K562 (cell line): ENCODE data around the gene OCIAD1. TPM values are rescaled to one million over a fixed set of nuclear protein-coding genes. Genes with fewer than 3 reads are reported as not detected.

Experiments used
- CBX2 ChIP-seq: fragments of 200-600 bp; sonication (generic); IDR thresholded peaks from one replicate; pipeline ENCODE4 v1.6.1; 2012; ENCODE audit warnings: mild to moderate bottlenecking, low read length, inconsistent platforms; ENCODE audit not compliant: insufficient read depth, poor library complexity, severe bottlenecking
- EHMT2 ChIP-seq: fragments of 450-650 bp; IDR thresholded peaks from 2 replicates; pipeline ENCODE4 v1.6.1; 2018; ENCODE audit warnings: antibody characterized with exemption
- HNRNPLL ChIP-seq: fragments of 200-400 bp; formaldehyde crosslinking; IDR thresholded peaks from 2 replicates; pipeline ENCODE4 v1.6.1; 2017; ENCODE audit warnings: low read length, low read depth, mild to moderate bottlenecking; ENCODE audit not compliant: poor library complexity, severe bottlenecking
- JUND ChIP-seq, 2 experiments: IDR thresholded peaks; 2 replicates in 1 of 2; 3 replicates in 1 of 2; pipeline ENCODE4 v1.6.1; 2011; ENCODE audit warnings: borderline replicate concordance in 2 of 2, low read depth in 2 of 2, low read length in 2 of 2, improper control_type of control experiment in 1 of 2, missing biosample characterization in 1 of 2, missing genetic modification characterization in 1 of 2, missing genetic modification reagents in 1 of 2
- MCM7 ChIP-seq, 2 experiments: fragments of 450-650 bp; IDR thresholded peaks; 2 replicates each; pipeline ENCODE4 v1.6.1; 2016 to 2018
- NCOA2 ChIP-seq, 2 experiments: fragments of 450-650 bp; IDR thresholded peaks; 2 replicates each; pipeline ENCODE4 v1.6.1; 2018; ENCODE audit warnings: mild to moderate bottlenecking in 2 of 2, moderate library complexity in 1 of 2; ENCODE audit not compliant: partially characterized antibody in 2 of 2
- NFIC ChIP-seq: fragments of 450-650 bp; IDR thresholded peaks from 2 replicates; pipeline ENCODE4 v1.6.1; 2017; ENCODE audit warnings: mild to moderate bottlenecking, inconsistent platforms
- RCOR1 ChIP-seq, 2 experiments: IDR thresholded peaks; 2 replicates each; pipeline ENCODE4 v1.6.1; 2012; ENCODE audit warnings: low read depth in 2 of 2, low read length in 2 of 2, borderline replicate concordance in 1 of 2, improper control_type of control experiment in 1 of 2
- SMARCA4 ChIP-seq: fragments of 450-650 bp; IDR thresholded peaks from 2 replicates; pipeline ENCODE4 v1.6.1; 2016
- SRSF1 ChIP-seq: fragments of 200-400 bp; formaldehyde crosslinking; IDR thresholded peaks from 2 replicates; pipeline ENCODE4 v1.6.1; 2017; ENCODE audit warnings: mild to moderate bottlenecking, low read depth, low read length, moderate library complexity
- SRSF7 ChIP-seq: fragments of 200-400 bp; formaldehyde crosslinking; optimal IDR thresholded peaks from 2 replicates; pipeline ENCODE3; 2017; ENCODE audit warnings: mild to moderate bottlenecking, low read depth, low read length
- ZNF384 ChIP-seq: IDR thresholded peaks from 2 replicates; pipeline ENCODE4 v1.6.1; 2012; ENCODE audit warnings: low read depth, low read length, improper control_type of control experiment
- ZNF76 ChIP-seq: fragments of 250-450 bp; sonication (Bioruptor Pico); IDR thresholded peaks from 2 replicates; pipeline ENCODE4 v1.4.0; 2020; ENCODE audit warnings: mild to moderate bottlenecking, moderate library complexity, borderline replicate concordance
- ZZZ3 ChIP-seq: fragments of 450-650 bp; IDR thresholded peaks from 2 replicates; pipeline ENCODE4 v1.6.1; 2016; ENCODE audit warnings: antibody characterized with exemption, mild to moderate bottlenecking, moderate library complexity
- polyA plus RNA-seq, 8 experiments: library from polyadenylated mRNA; depleted of rRNA in 4 of 8; stranded (reverse) in 5 of 8; unstranded in 3 of 8; fragments of >200 nt; fragmentation: Nextera tagmentation in 2 of 8; fragmentation: Illumina TruSeq in 1 of 8; extraction: Ambion mirVana in 2 of 8; extraction: Trizol in 1 of 8; gene quantifications; 2 replicates each; pipeline versions ENCODE4 v1.2.1 to v1.2.3, GENCODE V29; 2011 to 2014; ENCODE audit warnings: inconsistent platforms in 1 of 8, missing spikeins in 1 of 8
- total RNA-seq, 7 experiments: library from RNA; depleted of rRNA in 6 of 7; stranded (reverse); fragments of >200 nt in 6 of 7; fragmentation: Illumina TruSeq in 2 of 7; extraction: Trizol in 2 of 7; gene quantifications; 2 replicates each; pipeline versions ENCODE4 v1.2.1 to v1.2.3, GENCODE V29; 2011 to 2021; ENCODE audit warnings: low replicate concordance in 1 of 7
- TF ChIP-seq, protein P1 (sequence below): sonication (generic); formaldehyde crosslinking; IDR thresholded peaks from 2 replicates; pipeline ENCODE4 v1.8.0; 2022; ENCODE audit warnings: missing genetic modification reagents, mild to moderate bottlenecking, moderate library complexity, borderline replicate concordance
- TF ChIP-seq, protein P2 (sequence below): fragments of 150-350 bp; conservative IDR thresholded peaks from 2 replicates; pipeline ENCODE4 v1.6.1; 2014; ENCODE audit warnings: low read length
- TF ChIP-seq, protein P3 (sequence below): fragments of 450-650 bp; IDR thresholded peaks from 2 replicates; pipeline ENCODE4 v1.6.1; 2016; ENCODE audit warnings: missing biosample characterization, missing genetic modification characterization

The OCIAD1 gene
- total and polyA plus RNA-seq, 9 of the 15 experiments (the other 6 are each of a cell fraction or from before 2014, with no cell fraction given): 99.0 to 358 (median 196) TPM

DNA sequence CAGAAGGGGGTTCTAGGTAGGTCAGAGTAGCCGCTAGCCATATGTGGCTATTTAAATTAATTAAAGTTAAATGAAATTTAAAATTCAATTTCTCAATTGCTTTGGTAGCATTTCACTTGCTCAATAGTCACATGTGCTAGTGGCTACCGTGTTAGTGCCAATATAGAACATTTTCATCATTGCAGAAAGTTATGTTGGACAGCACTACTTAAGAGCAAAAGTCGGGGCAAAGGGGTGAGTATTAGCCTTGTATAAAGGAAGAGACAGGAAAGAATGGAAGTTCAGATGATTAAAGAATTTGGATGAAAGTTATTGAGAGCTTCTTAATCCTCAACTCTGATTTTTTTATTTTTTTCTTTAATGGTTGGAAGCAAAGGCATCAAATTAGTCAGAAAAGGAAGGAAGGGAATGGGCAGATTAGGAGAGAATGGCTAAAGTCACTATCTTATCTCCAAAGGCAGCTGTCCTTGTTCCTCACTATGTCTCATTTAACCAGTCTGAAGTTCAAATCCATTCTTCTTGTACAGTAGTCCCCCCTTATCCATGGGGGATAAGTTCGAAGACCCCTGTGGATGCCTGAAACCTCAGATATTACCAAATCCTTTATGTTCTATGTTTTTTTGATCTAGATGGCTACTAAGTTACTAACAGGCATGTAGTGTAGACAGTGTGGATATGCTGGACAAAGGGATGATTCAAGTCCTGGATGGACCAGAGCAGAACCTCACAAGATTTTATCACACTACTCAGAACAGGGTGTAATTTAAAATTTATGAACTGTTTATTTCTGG, 22.9 kb downstream of the OCIAD1 start (continued):
- TF ChIP-seq MCM7 (IDR thresholded peaks at IDR 0.05): no peak
- TF ChIP-seq JUND (IDR thresholded peaks at IDR 0.05; ENCODE audit: borderline replicate concordance, low read depth, low read length): peak; percentile 49; the same call in 1 of the 2 replicates
- TF ChIP-seq JUND (tag; IDR thresholded peaks at IDR 0.05; ENCODE audit: borderline replicate concordance, low read depth, low read length): peak; percentile 43; the same call in 2 of the 3 replicates
- TF ChIP-seq CBX2: no peak
- TF ChIP-seq NCOA2 (IDR thresholded peaks at IDR 0.05; ENCODE audit: partially characterized antibody in 2 of 2): no peak
- TF ChIP-seq, protein P1, sequence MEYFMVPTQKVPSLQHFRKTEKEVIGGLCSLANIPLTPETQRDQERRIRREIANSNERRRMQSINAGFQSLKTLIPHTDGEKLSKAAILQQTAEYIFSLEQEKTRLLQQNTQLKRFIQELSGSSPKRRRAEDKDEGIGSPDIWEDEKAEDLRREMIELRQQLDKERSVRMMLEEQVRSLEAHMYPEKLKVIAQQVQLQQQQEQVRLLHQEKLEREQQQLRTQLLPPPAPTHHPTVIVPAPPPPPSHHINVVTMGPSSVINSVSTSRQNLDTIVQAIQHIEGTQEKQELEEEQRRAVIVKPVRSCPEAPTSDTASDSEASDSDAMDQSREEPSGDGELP (CRISPR knock-in tag): no peak
- TF ChIP-seq, protein P2, sequence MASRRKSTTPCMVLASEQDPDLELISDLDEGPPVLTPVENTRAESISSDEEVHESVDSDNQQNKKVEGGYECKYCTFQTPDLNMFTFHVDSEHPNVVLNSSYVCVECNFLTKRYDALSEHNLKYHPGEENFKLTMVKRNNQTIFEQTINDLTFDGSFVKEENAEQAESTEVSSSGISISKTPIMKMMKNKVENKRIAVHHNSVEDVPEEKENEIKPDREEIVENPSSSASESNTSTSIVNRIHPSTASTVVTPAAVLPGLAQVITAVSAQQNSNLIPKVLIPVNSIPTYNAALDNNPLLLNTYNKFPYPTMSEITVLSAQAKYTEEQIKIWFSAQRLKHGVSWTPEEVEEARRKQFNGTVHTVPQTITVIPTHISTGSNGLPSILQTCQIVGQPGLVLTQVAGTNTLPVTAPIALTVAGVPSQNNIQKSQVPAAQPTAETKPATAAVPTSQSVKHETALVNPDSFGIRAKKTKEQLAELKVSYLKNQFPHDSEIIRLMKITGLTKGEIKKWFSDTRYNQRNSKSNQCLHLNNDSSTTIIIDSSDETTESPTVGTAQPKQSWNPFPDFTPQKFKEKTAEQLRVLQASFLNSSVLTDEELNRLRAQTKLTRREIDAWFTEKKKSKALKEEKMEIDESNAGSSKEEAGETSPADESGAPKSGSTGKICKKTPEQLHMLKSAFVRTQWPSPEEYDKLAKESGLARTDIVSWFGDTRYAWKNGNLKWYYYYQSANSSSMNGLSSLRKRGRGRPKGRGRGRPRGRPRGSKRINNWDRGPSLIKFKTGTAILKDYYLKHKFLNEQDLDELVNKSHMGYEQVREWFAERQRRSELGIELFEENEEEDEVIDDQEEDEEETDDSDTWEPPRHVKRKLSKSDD: no peak
- no peak for TF ChIP-seq ZZZ3
- peak; percentile 95 for TF ChIP-seq SMARCA4
- TF ChIP-seq HNRNPLL: no peak
- peak; percentile 69 for TF ChIP-seq ZNF384
- peak; percentile 45; the same call in 1 of the 2 replicates for TF ChIP-seq NFIC
- TF ChIP-seq, protein P3, sequence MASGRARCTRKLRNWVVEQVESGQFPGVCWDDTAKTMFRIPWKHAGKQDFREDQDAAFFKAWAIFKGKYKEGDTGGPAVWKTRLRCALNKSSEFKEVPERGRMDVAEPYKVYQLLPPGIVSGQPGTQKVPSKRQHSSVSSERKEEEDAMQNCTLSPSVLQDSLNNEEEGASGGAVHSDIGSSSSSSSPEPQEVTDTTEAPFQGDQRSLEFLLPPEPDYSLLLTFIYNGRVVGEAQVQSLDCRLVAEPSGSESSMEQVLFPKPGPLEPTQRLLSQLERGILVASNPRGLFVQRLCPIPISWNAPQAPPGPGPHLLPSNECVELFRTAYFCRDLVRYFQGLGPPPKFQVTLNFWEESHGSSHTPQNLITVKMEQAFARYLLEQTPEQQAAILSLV (tag): no peak
- TF ChIP-seq RCOR1 (IDR thresholded peaks at IDR 0.05; ENCODE audit: borderline replicate concordance in 1 of 2, low read depth in 2 of 2, low read length in 2 of 2): peak in 1 of 2 experiments; percentile 89; a peak in 2 of 4 replicates
- no peak for TF ChIP-seq ZNF76 (CRISPR knock-in tag)
- no peak for TF ChIP-seq SRSF7
- no peak for TF ChIP-seq SRSF1
- TF ChIP-seq EHMT2: no peak
